Kidney (tissue), 14 donors: ENCODE results near the gene FLRT1. TPM values are rescaled to one million over a fixed set of nuclear protein-coding genes. Genes with fewer than 3 reads are reported as not detected.

Source experiments
- DNase-seq, 5 donors: peaks; one replicate each; pipeline ENCODE4 v3.0.0-alpha.2; 2013 to 2020
- FAIRE-seq: peaks from 2 replicates; lab custom pipeline; 2012; peaks lifted over from hg19 to GRCh38; lab: Jason Lieb, UNC
- H3K27ac ChIP-seq, 2 donors: one replicate each; pipeline ENCODE4 v1.7.0; 2013; ENCODE audit warnings: low read depth in 2 of 2, low read length in 2 of 2, inconsistent platforms in 1 of 2
- H3K27me3 ChIP-seq: one replicate; pipeline ENCODE4 v1.7.1; 2013; ENCODE audit warnings: low read length, inconsistent platforms; ENCODE audit not compliant: control insufficient read depth, insufficient read depth
- H3K36me3 ChIP-seq, 3 donors: one replicate each; pipeline versions ENCODE4 v1.7.0 to v1.7.1; 2013; ENCODE audit warnings: low read length in 3 of 3, control low read depth in 1 of 3, inconsistent platforms in 1 of 3; ENCODE audit not compliant: insufficient read depth in 3 of 3, control insufficient read depth in 2 of 3
- H3K4me1 ChIP-seq, 3 donors: one replicate each; pipeline versions ENCODE4 v1.7.0 to v1.7.1; 2013; ENCODE audit warnings: low read length in 3 of 3, inconsistent platforms in 1 of 3, low read depth in 1 of 3; ENCODE audit not compliant: control insufficient read depth in 2 of 3, insufficient read depth in 2 of 3
- H3K4me3 ChIP-seq, 3 donors: one replicate each; pipeline versions ENCODE4 v1.7.0 to v1.8.1; 2013; ENCODE audit warnings: low read length in 3 of 3, control low read depth in 1 of 3, inconsistent platforms in 1 of 3
- H3K9ac ChIP-seq, 3 donors: one replicate each; pipeline versions ENCODE4 v1.7.0 to v1.7.1; 2013; ENCODE audit warnings: low read length in 3 of 3, control low read depth in 1 of 3, inconsistent platforms in 1 of 3
- H3K9me3 ChIP-seq, 3 donors: one replicate each; pipeline versions ENCODE4 v1.7.0 to v1.7.1; 2013; ENCODE audit warnings: low read length in 3 of 3, control low read depth in 1 of 3, inconsistent platforms in 1 of 3; ENCODE audit not compliant: control insufficient read depth in 2 of 3, insufficient read depth in 1 of 3
- intact Hi-C: fragments of 100-400 bp; cut with DNase I; formaldehyde crosslinking; loops from one replicate; pipeline ENCODE4 v1.11.1; 2022
- polyA plus RNA-seq: library from polyadenylated mRNA; stranded (reverse); fragments of 350-450 nt; fragmentation: Illumina TruSeq; extraction: RNeasy Lipid Tissue Mini Kit (QIAGEN cat#74804); gene quantifications from one replicate; pipeline ENCODE4 v1.2.3, GENCODE V29; 2014; ENCODE audit warnings: low read depth, low replicate concordance; ENCODE audit not compliant: insufficient read depth
- total RNA-seq: library from RNA; stranded (reverse); fragmentation: NEBNext Ultra II Directional; extraction: Animal tissue kit (Norgen Biotek cat#: 25700); gene quantifications from one replicate; pipeline ENCODE4 v1.2.1, GENCODE V29; 2021
- TF ChIP-seq, protein P1 (sequence below): IDR thresholded peaks from 3 replicates; pipeline ENCODE4 v1.5.1; 2012; ENCODE audit warnings: mild to moderate bottlenecking, moderate library complexity, borderline replicate concordance; ENCODE audit not compliant: insufficient read depth; ENCODE audit errors: extremely low read depth
- donor health status: control.
- donor health status: control.
- donor health status: control.
- donor health status: control.
- donor health status: control.
- donor health status: DM: yes; HTN: yes; CAD: no.
- donor health status: Normal renal cell carcinoma (clear cell type).

The FLRT1 gene
- total and polyA plus RNA-seq, 2 donors from 2014 or later, result 0.66 to 1.5 TPM

DNA sequence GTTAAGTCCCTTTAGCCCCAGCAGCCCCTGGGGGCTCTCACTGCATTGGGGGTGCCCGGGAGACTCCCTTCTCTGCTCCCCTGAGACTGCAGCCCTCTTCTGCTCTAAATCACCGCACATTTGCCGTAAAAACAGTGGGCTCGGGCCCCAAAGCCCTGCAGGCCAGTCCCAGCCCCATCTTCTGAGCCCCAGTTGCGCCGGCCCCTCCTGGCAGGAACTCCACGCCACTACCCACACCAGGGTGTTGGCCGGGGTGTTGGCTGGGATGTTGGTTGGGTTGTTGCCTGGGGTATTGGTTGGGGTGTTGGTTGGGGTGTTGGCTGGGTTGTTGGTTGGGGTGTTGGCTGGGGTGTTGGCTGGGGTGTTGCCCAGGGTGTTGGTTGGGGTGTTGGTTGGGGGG lies 26.0 kb upstream of the FLRT1 start:
- no peaks in the 10 kb centered on the region for H3K27me3 ChIP-seq
- H3K4me1 ChIP-seq, result peaks cover 0 to 17% (median 8%) of the 10 kb centered on the region in 3 donors
- FAIRE-seq, result no peak
- TF ChIP-seq, protein P1, sequence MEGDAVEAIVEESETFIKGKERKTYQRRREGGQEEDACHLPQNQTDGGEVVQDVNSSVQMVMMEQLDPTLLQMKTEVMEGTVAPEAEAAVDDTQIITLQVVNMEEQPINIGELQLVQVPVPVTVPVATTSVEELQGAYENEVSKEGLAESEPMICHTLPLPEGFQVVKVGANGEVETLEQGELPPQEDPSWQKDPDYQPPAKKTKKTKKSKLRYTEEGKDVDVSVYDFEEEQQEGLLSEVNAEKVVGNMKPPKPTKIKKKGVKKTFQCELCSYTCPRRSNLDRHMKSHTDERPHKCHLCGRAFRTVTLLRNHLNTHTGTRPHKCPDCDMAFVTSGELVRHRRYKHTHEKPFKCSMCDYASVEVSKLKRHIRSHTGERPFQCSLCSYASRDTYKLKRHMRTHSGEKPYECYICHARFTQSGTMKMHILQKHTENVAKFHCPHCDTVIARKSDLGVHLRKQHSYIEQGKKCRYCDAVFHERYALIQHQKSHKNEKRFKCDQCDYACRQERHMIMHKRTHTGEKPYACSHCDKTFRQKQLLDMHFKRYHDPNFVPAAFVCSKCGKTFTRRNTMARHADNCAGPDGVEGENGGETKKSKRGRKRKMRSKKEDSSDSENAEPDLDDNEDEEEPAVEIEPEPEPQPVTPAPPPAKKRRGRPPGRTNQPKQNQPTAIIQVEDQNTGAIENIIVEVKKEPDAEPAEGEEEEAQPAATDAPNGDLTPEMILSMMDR, result no peak
- H3K4me3 ChIP-seq, result no peak overlapping the region
- H3K27ac ChIP-seq, result no peak overlapping the region
- intact Hi-C loops, result no loop called here
- H3K9ac ChIP-seq, result no peak overlapping the region
- no peaks in the 10 kb centered on the region for H3K9me3 ChIP-seq
- peak in 1 of 5 donors; percentile 60 for DNase-seq
- no peaks in the 10 kb centered on the region for H3K36me3 ChIP-seq

DNA sequence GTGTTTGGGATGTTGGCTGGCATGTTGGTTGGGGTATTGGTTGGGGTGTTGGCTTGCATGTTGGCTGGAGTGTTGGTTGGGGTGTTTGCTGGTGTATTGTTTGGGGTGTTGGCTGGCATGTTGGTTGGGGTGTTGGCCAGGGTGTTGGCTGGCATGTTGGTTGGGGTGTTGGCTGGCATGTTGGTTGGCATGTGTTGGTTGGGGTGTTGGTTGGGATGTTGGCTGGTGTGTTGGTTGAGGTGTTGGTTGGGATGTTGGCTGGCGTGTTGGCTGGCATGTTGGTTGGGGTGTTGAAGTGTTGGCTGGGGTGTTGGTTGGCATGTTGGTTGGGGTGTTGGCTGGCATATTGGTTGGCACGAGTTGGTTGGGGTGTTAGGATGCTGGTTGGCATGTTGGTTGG lies 24.9 kb upstream of the FLRT1 start:
- Histone ChIP-seq H3K4me3 (no peak overlapping the region), H3K9me3 (no peaks in the 10 kb centered on the region), H3K9ac (no peak overlapping the region), H3K27me3 (no peaks in the 10 kb centered on the region), H3K36me3 (no peaks in the 10 kb centered on the region), H3K27ac (no peak overlapping the region), H3K4me1 (peaks cover 0 to 16% (median 8%) of the 10 kb centered on the region in 3 donors)
- no peak for DNase-seq
- intact Hi-C loops, result no loop called here
- FAIRE-seq, result no peak
- TF ChIP-seq, protein P1, result no peak

DNA sequence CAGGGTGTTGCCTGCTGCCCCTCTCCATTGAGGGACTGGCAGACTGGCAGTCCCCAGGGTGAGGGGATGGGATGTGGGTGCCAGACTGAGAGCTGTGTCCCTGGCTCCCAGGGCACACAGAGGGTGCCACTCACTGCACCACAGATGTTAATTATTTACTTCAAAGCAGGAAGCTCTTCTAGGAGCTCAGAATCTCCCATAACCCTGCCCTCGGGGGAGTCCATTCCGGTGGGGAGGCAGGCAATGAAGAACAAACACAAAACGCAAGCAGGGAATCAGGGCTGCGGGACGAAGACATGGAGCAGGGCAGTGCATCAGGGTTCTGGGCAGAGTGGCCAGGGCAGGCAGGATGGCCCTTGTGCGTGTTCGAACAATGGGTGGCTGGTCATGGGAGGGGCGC lies 24.4 kb upstream of the FLRT1 start:
- Histone ChIP-seq H3K9me3 (no peaks in the 10 kb centered on the region), H3K9ac (no peak overlapping the region), H3K27me3 (no peaks in the 10 kb centered on the region), H3K4me3 (no peak overlapping the region), H3K4me1 (peaks cover 0 to 16% (median 5%) of the 10 kb centered on the region in 3 donors), H3K27ac (no peak overlapping the region), H3K36me3 (no peaks in the 10 kb centered on the region)
- intact Hi-C loops, result no loop called here
- no peak for DNase-seq
- TF ChIP-seq, protein P1, result no peak
- FAIRE-seq, result no peak
